Effector CD4-positive, alpha-beta T cell (primary cell): ENCODE data around the gene SYCE3.

ENCODE experiments used
- DNase-seq: peaks from one replicate; pipeline ENCODE4 v3.0.0-alpha.2; 2020

Gene SYCE3

GRCh38 chr22:50517495-50518260 is 45.0 kb downstream of the SYCE3 start:
- no peak for DNase-seq

DNA sequence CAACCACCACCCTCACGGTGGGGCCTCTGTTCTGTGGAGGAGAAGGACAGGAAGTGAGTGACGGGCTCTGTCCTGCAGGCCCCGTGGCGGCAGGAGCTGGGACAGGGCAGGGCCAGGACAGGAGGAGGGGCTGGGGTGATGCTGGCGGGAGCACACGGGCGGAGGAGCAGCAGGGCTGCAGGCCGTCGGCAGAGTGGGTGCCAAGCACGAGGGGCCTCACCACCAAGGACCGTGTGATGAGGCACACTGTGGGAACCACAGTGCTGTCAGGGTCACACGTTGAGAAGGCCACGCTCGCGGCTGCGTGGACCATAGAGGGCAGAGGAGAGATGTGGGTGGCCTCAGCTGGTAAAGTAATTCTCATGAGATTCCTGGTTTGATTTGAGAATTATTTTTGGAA is 45.8 kb downstream of the SYCE3 start:
- DNase-seq = no peak

- DNase-seq = no peak
Measured at GRCh38 chr22:50516068-50516467, 46.7 kb downstream of the SYCE3 start.

DNA sequence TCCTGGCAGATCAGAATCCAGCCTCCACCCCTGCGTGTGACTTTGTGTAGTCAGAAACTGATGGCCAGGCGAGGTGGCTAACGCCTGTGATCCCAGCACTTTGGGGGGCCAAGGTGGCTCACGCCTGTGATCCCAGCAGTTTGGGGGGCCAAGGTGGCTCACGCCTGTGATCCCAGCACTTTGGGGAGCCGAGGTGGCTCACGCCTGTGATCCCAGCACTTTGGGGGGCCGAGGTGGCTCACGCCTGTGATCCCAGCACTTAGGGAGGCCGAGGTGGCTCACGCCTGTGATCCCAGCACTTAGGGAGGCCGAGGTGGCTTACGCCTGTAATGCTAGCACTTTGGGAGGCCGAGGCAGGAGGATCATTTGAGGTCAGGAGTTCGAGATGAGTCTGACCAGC is 49.5 kb downstream of the SYCE3 start:
- no peak for DNase-seq

DNA sequence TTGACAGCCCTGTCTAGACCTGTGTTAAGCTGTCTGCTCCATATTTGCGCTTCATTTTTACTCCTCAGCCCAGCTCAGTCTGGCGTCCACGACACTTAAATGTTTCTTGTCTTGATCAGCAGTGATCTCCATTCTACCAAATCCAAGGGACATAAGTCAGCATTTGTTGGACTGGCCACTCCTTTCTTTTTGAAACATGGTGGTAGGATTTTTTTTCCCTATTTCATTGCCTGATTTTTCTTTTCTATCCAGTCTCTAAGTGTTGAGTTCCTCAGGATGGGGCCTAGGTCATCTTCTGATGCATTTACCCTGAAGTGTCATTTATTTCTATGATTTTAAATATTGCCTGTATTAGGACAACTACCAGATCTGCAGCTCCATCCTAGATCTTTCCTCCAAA is 53.8 kb downstream of the SYCE3 start:
- DNase-seq = no peak

DNA sequence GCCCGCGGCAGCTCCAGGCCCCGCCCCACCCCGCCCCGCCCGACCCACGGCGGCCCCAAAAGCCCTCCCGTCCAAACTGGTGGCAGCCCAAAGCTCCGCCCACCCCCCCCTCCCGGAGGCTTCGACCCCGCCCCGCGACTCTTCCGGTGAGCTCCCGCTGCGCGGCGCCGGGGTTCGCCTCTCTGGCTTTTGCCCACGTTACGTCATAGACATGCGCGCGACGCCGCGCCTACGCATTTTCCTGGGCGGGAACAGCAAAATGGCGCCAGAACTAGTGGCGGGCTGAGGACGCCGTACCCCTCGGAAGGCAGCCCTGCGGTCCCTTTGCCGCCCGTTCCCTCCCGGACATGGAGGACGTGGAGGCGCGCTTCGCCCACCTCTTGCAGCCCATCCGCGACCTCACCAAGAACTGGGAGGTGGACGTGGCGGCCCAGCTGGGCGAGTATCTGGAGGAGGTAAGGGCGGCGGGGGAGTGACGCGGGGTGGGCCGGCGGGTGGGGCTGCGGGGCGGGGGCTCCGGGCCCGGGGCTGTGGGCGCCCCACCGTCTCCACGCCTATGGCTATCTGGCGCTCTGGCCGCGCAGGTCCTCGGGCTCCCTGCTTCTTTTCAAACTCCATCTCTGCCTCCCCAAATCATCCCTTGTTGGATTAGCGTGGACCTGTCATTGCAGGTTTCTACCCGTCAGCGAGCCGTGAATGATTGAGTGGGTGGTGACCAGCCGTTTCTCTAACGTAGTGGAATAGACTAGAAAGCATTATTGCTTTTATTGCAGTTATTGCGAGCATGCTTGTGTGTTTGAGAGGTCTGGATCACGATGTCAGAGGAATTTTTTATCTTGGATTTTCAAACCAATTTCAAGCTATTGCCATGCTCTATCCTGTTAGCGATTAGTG is 54.5 kb downstream of the SYCE3 start, which contains the start of gene NCAPH2:
Gene NCAPH2, plus strand, starts transcription at position 234 of the 894 bp plus-strand sequence. Its CDS starts 114 bp downstream, at position 348.
- DNase-seq = peak; percentile 98

GRCh38 chr22:50507421-50507990 is 55.2 kb downstream of the SYCE3 start, which contains the start of gene LMF2:
TSS of gene LMF2 (minus strand) at chr22:50507702. CDS start at chr22:50507675, 27 bp downstream.
- peak; percentile 88 for DNase-seq

GRCh38 chr22:50506611-50507420 is 55.9 kb downstream of the SYCE3 start:
- no peak for DNase-seq

GRCh38 chr22:50505776-50506610 is 56.7 kb downstream of the SYCE3 start:
- no peak for DNase-seq

- DNase-seq = no peak
Measured at GRCh38 chr22:50505276-50505775, 57.4 kb downstream of the SYCE3 start.

- no peak for DNase-seq
Measured at GRCh38 chr22:50504369-50505211, 58.1 kb downstream of the SYCE3 start.

GRCh38 chr22:50503475-50504145 is 59.1 kb downstream of the SYCE3 start:
- no peak for DNase-seq

GRCh38 chr22:50502628-50503474 is 59.9 kb downstream of the SYCE3 start:
- no peak for DNase-seq

DNA sequence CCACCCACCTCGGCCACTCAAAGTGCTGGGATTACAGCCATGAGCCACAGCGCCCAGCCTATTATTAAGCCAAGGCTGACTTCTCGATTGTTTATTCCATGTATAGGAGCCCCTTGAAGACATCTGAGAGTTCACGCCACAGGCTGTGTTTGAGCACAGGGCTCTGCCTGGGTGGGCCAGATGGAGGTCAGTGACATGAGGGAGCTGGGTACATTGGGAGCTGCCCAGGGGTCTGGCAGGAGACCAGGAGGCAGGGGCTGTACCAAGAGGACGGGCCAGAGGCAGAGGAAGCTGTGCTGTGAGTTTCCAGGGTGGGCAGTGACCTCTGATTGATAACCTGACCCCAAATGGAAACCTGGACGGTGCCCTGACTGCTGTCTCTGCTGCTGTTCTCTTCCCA is 60.6 kb downstream of the SYCE3 start:
- DNase-seq = no peak
